Vagina (tissue), 2 donors: ENCODE results near the gene RIMS3. TPM values are rescaled to one million over a fixed set of nuclear protein-coding genes. Genes with fewer than 3 reads are reported as not detected.

Experiments used
- DNase-seq, 2 donors: peaks; one replicate each; pipeline ENCODE4 v3.0.0-alpha.2; 2017; ENCODE audit errors: extremely low spot score in 2 of 2
- H3K27ac ChIP-seq: fragments of 200-600 bp; sonication (generic); one replicate; pipeline ENCODE4 v1.5.1; 2019
- H3K27me3 ChIP-seq: fragments of 200-600 bp; sonication (generic); one replicate; pipeline ENCODE4 v1.5.1; 2019
- H3K36me3 ChIP-seq, 2 donors: fragments of 200-600 bp; sonication (generic); one replicate each; pipeline ENCODE4 v1.5.1; 2017 to 2019
- H3K4me1 ChIP-seq: fragments of 200-600 bp; sonication (generic); one replicate; pipeline ENCODE4 v1.5.1; 2019
- H3K4me3 ChIP-seq, 2 donors: fragments of 200-600 bp; sonication (generic); 1 replicate in 1 of 2; 2 replicates in 1 of 2; pipeline ENCODE4 v1.5.1; 2016 to 2019
- H3K9me3 ChIP-seq: fragments of 200-600 bp; sonication (generic); one replicate; pipeline ENCODE4 v1.5.1; 2019
- CTCF ChIP-seq, 3 experiments: fragments of 450-650 bp in 2 of 3; fragments of 200-600 bp in 1 of 3; sonication (generic) in 1 of 3; IDR thresholded peaks; one replicate each; pipeline ENCODE4 v1.5.1; 2017 to 2019; ENCODE audit warnings: antibody characterized with exemption in 3 of 3, mild to moderate bottlenecking in 2 of 3, moderate library complexity in 2 of 3
- POLR2A ChIP-seq, 2 donors: fragments of 450-650 bp; IDR thresholded peaks; one replicate each; pipeline ENCODE4 v1.6.1; 2017; ENCODE audit warnings: antibody characterized with exemption in 2 of 2, mild to moderate bottlenecking in 2 of 2, moderate library complexity in 2 of 2
- POLR2AphosphoS5 ChIP-seq, 2 donors: sonication (generic); formaldehyde crosslinking; IDR thresholded peaks; one replicate each; pipeline ENCODE4 v1.9.0; 2017; ENCODE audit warnings: antibody characterized with exemption in 2 of 2, mild to moderate bottlenecking in 2 of 2, low read depth in 1 of 2; ENCODE audit not compliant: insufficient read depth in 1 of 2
- intact Hi-C: fragments of 100-400 bp; cut with DNase I; formaldehyde crosslinking; loops from one replicate; pipeline ENCODE4 v1.15.1; 2023
- total RNA-seq: library from RNA; depleted of rRNA; stranded (reverse); fragments of >200 nt; gene quantifications from one replicate; pipeline ENCODE4 v1.2.3, GENCODE V29; 2016

Gene RIMS3
- total RNA-seq, 1 donor from 2014 or later, result 4.7 TPM

GRCh38 chr1:40637470-40638007 lies 27.9 kb downstream of the RIMS3 start:
- no peak overlapping the region for H3K27ac ChIP-seq
- no peaks in the 10 kb centered on the region for H3K27me3 ChIP-seq
- peaks cover 11% of the 10 kb centered on the region for H3K4me1 ChIP-seq
- H3K4me3 ChIP-seq, result no peak overlapping the region
- no peak for DNase-seq
- H3K9me3 ChIP-seq, result no peaks in the 10 kb centered on the region
- TF ChIP-seq CTCF (IDR thresholded peaks at IDR 0.05), result no peak
- TF ChIP-seq POLR2A (IDR thresholded peaks at IDR 0.05), result no peak
- no peak for TF ChIP-seq POLR2AphosphoS5 (IDR thresholded peaks at IDR 0.05; ENCODE audit: insufficient read depth in 1 of 2, low read depth in 1 of 2)
- intact Hi-C loops, result no loop called here
- no peaks in the 10 kb centered on the region for H3K36me3 ChIP-seq

GRCh38 chr1:40636777-40637176 lies 28.7 kb downstream of the RIMS3 start:
- no peaks in the 10 kb centered on the region for H3K27me3 ChIP-seq
- intact Hi-C loops, result no loop called here
- H3K4me1 ChIP-seq, result peaks cover 11% of the 10 kb centered on the region
- TF ChIP-seq CTCF (IDR thresholded peaks at IDR 0.05), result no peak
- no peak for TF ChIP-seq POLR2A (IDR thresholded peaks at IDR 0.05)
- no peak for TF ChIP-seq POLR2AphosphoS5 (IDR thresholded peaks at IDR 0.05; ENCODE audit: insufficient read depth in 1 of 2, low read depth in 1 of 2)
- no peaks in the 10 kb centered on the region for H3K36me3 ChIP-seq
- H3K27ac ChIP-seq, result no peak overlapping the region
- no peaks in the 10 kb centered on the region for H3K9me3 ChIP-seq
- no peak overlapping the region for H3K4me3 ChIP-seq
- DNase-seq, result no peak

GRCh38 chr1:40635763-40636500 lies 29.6 kb downstream of the RIMS3 start:
- Histone ChIP-seq H3K4me1 (peaks cover 11% of the 10 kb centered on the region), H3K27ac (no peak overlapping the region), H3K27me3 (no peaks in the 10 kb centered on the region), H3K9me3 (no peaks in the 10 kb centered on the region), H3K4me3 (no peak overlapping the region), H3K36me3 (no peaks in the 10 kb centered on the region)
- no peak for DNase-seq
- intact Hi-C loops, result no loop called here
- TF ChIP-seq POLR2A (IDR thresholded peaks at IDR 0.05) (no peak), POLR2AphosphoS5 (IDR thresholded peaks at IDR 0.05; ENCODE audit: insufficient read depth in 1 of 2, low read depth in 1 of 2) (no peak), CTCF (IDR thresholded peaks at IDR 0.05) (no peak)

GRCh38 chr1:40634901-40635655 lies 30.4 kb downstream of the RIMS3 start:
- TF ChIP-seq CTCF (IDR thresholded peaks at IDR 0.05) (no peak), POLR2AphosphoS5 (IDR thresholded peaks at IDR 0.05; ENCODE audit: insufficient read depth in 1 of 2, low read depth in 1 of 2) (no peak), POLR2A (IDR thresholded peaks at IDR 0.05) (no peak)
- intact Hi-C loops, result no loop called here
- DNase-seq, result no peak
- H3K4me1 ChIP-seq, result peaks cover 11% of the 10 kb centered on the region
- no peak overlapping the region for H3K4me3 ChIP-seq
- no peaks in the 10 kb centered on the region for H3K27me3 ChIP-seq
- H3K9me3 ChIP-seq, result no peaks in the 10 kb centered on the region
- no peak overlapping the region for H3K27ac ChIP-seq
- H3K36me3 ChIP-seq, result no peaks in the 10 kb centered on the region
